Activated CD4-positive, alpha-beta T cell treated with anti-CD3 and anti-CD28 coated beads, Interleukin-2, Interleukin-4, amounts not matched to agents 100 ng/mL and 50 ng/mL, durations not matched to agents 16 hours and 8 hours (primary cell): Measurements from ENCODE around the gene PLA2G2F.
A peak's percentile ranks its signal among the peaks of the same experiment; 100 is the strongest.

Experiments
- DNase-seq: peaks from one replicate; pipeline ENCODE4 v3.0.0-alpha.2; 2020; ENCODE audit warnings: low spot score

Gene PLA2G2F

GRCh38 chr1:20143318-20143717, 4.2 kb downstream of the PLA2G2F start:
- DNase-seq, result no peak

DNA sequence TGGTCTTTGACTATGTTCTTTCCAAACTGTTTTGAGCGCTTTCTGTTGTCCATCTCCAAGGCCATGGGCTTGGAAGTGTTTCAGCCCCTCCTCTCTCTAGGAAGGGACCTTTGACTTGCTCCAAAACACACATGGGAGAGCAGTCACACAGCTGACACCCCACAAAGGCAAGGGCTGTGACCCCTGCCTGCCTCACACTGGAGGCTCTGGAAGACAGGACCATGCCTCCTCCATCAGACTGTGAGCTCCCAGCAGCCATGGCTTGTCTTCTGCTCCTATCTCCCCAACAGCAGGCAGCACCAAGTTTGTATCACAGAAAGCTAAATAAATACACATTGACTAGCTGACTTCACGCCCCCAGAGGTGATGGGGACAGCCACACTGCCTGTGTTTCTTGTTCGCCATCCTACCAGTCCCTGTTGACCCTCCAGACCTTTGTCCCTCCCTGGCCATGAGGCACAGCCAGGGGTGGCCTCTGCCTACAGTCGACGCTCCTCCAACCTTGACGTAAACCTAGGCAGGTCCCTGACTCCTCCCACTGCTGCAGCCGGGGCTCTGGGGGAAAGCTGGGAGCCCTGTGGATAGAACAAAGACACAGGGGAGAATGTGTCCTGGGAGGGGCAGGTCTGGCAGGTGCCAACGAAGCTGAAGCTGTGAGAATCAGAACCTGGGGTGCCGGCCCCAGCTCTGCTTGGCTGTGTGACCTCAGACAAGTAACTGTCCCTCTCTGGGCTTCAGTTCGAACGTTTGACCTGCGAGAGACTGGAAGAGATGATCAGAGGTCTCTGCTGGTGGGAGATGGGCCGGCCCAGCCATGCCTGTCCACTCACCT, 4.8 kb downstream of the PLA2G2F start:
- no peak for DNase-seq

GRCh38 chr1:20147846-20148570, 8.9 kb downstream of the PLA2G2F start:
- no peak for DNase-seq

DNA sequence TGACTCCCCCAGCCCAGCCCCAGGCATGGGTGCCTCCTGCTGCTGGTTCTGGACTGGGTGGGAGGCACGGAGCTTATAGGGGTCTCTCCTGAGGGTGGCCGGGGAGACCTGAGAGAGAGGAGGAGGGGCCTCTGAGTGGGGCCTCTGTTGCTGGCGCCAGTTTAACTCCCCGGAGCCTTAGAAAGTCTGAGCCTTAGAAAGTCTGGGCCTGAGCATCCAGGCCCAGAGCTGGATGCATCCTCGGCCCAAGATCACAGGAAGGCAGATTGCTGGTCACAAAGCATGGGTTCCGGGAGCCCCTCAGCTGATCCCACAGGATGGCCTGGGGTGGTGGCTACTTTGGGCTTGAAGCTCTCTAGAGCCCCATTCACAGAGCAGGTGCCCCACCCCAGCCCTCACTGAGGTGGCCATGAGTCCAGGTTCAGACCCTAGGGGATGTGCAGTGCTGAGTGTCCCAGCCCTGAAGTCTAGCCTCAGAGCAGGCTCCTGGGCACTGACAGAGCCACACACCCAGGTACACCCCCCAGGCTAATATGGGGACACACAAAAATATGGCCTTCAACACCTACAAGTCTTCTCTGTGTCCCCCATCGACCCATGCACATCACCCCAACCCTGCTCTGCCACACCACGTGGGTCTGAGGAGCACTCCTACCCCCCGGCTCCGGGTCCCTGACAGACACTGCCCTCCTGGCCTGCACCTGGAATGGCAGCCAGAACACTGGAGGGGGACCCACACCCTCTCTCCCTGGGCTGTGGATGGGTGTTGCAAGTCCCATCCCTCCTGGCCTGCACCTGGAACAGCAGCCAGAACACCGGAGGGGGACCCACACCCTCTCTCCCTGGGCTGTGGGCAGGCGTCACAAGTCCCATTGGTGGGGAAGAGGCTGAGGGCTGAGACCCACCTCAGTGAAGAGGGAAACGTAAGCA, 9.7 kb downstream of the PLA2G2F start:
- DNase-seq, result no peak

DNA sequence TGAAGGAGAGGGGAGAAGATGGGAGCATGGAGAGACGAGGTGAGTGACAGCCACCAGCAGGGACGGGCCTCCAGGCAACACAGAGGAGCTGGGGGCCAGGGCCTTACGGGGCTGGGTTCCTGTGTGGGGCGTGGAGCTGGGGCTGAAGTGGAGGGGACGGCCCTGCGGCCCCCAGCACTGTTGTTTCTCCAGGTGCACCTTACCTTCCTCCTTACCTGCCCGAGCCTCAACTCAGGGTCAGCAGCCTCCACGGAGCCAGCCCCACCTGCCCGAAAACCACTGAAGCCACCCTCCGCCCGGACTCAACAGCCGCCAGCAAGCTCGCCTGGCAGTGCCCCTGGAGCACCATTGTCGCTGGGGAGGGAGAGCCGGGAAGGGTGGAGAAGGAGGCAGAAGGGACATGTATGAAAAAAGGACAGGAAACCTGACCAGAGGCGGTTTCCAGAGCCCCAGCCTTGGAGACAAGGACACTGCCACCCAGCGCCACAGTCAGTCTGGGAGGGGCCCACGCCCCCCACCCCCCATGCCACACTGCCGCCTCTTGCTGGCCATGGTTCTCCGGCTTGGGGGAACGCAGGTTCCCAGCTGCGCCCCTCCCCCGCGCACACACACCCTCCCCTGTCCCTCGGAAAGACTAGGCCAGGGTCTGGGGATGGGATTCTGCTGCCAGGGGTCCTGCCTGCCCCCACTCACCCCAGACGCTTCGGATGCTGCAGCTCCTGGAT, 10.6 kb downstream of the PLA2G2F start:
- no peak for DNase-seq

GRCh38 chr1:20150326-20150705, 11.2 kb downstream of the PLA2G2F start:
- no peak for DNase-seq

DNA sequence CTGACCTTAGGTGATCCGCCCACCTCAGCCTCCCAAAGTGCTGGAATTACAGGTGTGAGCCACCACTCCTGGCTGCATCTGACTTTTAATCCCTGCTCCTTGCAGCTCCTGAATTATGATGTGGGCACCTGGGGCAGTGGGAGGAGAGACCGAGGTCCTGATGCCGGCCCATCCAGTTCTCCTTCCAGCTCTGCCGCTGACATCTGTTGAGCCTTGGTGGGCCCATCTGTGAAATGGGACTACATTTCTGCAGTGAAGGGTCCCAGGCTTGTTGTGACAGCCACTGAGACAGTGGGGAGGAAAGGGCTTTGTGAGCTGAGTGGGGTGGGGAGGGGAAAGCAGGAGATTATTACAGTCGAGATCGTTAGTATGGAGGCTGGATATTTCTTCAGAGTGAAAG, 11.8 kb downstream of the PLA2G2F start:
- no peak for DNase-seq

DNA sequence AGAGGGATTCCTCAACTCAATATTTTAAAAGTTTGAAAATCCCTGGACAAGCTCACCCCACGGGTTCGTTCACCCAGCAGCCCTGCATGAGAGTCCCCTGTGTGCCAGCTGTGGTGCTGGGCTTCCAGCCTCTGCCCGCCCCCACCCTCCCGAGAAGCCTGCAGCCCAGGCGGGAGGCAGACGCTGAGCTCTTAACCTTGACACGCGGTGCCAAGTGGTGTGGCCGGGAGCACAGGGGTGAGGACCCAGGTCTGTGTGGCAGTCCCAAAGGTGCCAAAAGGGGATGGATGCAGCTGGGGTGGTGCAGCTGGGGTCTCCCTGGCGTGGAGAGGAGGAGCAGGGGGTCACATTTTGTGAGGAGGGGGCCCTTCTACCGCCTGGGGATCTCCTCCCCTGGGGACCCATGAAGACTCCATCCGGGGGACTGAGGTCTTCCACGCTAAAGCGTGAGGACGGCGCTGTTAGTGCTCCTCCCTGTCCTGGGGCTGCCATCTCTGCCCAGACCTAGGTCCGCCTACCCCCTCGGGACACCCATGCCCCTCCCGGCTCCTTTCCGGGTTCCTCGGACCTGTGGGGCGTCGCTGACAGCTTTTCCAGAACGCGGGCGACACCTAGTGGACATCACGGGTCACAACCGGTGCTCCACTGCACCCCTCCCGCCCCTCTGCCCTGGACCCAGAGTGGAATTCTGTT, 12.9 kb downstream of the PLA2G2F start:
- DNase-seq, result peak; percentile 86

DNA sequence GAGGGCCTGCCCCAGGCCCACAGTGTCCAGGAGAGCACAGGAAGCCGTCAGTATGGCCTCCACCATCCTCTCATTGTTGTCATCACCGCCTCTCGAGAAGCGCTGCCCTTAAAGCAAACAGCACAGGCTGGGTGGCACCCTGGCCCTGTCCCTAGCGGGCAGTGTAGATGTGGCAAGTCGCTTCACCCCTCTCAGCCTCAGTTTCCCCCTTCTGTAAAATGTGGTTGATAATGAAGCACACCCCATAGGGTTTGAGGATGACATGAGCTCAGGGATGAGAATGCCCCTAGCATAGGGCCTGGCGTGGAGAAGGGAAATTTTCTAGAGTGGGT, 13.4 kb downstream of the PLA2G2F start:
- DNase-seq, result no peak

GRCh38 chr1:20153000-20153418, 13.9 kb downstream of the PLA2G2F start:
- DNase-seq, result no peak

GRCh38 chr1:20154301-20154831, 15.2 kb downstream of the PLA2G2F start:
- DNase-seq, result no peak

DNA sequence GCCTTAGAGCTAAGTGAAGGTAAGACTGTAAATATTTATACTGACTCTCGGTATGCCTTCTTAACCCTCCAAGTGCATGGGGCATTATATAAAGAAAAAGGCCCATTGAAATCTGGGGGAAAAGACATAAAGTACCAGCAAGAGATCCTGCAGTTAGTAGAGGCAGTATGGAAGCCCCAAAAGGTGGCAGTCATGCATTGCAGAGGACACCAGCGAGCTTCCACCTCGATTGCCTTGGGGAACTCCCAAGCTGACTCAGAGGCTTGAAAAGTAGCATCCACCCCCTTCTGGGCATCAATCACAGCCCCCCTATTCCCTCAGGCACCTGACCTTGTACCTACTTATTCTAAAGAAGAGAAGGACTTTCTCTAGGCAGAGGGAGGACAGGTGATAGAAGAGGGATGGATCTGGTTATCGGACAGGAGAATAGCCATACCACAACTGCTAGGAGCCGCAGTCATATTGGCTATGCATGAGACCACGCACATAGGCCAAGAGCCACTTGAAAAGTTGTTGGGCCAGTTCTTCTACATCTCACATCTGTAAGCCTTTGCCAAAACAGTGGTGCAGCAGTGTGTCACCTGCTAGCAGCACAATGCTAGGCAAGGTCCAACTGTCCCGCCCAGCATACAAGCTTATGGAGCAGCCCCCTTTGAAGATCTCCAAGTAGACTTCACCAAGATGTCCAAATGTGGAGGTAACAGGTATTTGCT, 19.4 kb downstream of the PLA2G2F start:
- DNase-seq, result no peak

- DNase-seq, result no peak
Measured at GRCh38 chr1:20160034-20160433, 20.9 kb downstream of the PLA2G2F start.

- DNase-seq, result no peak
Measured at GRCh38 chr1:20164694-20165202, 25.6 kb downstream of the PLA2G2F start.

GRCh38 chr1:20165522-20165951, 26.4 kb downstream of the PLA2G2F start:
- peak; percentile 26 for DNase-seq

GRCh38 chr1:20166051-20166450, 26.9 kb downstream of the PLA2G2F start:
- no peak for DNase-seq

DNA sequence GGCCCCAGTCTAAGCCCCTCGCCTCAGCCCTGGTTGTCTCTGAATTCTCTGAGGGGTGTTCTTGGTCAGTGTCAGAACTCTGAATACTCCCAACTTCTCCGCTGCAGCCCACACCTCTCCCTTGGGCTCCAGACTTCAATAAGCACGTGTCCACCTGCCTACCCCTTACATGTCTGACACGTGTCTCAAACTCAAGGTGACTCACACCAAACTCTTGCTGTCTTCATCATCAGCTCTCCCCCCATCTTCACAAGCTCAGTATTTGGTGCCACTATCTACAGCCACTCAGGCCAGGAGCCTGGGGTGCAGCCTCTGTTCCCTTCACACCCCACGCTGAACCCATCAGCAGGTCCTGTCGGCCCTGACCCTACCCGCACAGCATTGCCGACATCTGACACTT, 28.0 kb downstream of the PLA2G2F start:
- DNase-seq, result no peak

DNA sequence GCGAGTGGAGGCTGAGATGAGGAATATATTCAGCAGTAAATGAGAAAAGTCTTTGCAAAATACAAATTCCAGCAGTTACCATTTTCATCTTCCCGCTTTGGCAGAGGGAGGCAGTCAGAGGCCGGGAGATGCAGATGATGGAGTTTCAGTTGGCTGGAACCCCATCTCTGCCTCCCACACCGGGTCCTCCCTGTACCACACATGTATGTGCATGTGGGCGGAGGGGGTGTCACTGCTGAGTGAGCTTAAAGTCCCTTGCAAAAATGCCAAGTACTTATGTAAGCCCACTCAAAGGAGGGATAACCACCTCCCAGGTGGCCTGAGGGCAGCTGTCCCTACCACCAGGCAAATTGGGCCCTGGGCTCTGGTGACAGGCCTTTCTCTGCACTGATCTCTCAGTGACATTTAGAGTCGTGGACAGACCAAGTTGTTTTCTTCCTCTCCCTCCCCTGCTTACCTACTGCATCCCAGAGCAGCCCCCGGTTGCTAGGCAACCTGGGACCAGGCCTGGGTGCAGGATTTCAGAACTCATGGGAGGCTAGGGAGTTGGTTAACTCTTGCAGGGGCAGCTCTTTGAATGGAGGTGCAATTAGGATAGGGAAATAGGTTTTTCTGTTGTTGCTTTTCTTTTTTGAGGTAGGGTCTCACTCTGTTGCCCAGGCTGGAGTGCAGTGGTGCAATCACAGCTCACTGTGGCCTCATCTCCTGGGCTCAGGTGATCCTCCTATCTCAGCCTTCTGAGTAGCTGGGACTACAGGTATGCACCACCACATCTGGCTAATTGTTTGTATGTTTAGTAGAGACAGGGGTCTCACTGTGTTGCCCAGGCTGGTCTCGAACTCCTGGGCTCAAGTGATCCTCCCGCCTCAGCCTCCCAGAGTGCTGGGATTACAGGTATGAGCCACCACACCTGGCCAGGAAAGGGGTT, 29.7 kb downstream of the PLA2G2F start:
- DNase-seq, result no peak

DNA sequence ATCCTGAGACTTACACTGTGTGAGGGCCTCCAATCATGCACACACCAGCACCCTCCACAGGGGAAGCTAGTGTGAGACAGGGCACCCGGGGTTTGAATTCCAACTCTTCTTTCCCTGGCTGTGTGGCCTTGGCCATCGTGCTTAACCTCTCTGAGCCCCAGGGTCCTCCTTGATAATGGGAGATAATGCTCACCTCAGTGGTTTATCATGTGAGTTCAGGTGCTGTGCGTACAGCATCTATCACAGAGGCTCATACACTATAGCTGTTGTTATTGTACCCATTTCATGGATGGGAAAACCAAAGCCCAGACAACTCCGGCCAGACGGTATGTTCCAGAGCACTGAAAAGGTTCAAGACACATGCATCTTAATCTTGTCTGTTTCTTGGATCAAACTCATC, 30.8 kb downstream of the PLA2G2F start:
- DNase-seq, result no peak
